ENCODE data around the gene UVRAG.

The UVRAG gene

GRCh38 chr11:75802913-75803820 lies 11.8 kb upstream of the UVRAG start:
- FAIRE-seq (peak; percentile 95), DNase-seq (ENCODE audit: insufficient read length, low spot score) (peak; percentile 73)

GRCh38 chr11:75809111-75809510 lies 5.9 kb upstream of the UVRAG start:
- FAIRE-seq (no peak), DNase-seq (ENCODE audit: insufficient read length, low spot score) (no peak)

- no peak for DNase-seq (ENCODE audit: insufficient read length, low spot score)
- FAIRE-seq = no peak
Measured at GRCh38 chr11:75809991-75810390, 5.0 kb upstream of the UVRAG start.

GRCh38 chr11:75810637-75811390 lies 4.2 kb upstream of the UVRAG start:
- no peak for DNase-seq (ENCODE audit: insufficient read length, low spot score)

GRCh38 chr11:75811485-75811884 lies 3.5 kb upstream of the UVRAG start:
- FAIRE-seq (no peak), DNase-seq (ENCODE audit: insufficient read length, low spot score) (no peak)

More at GRCh38 chr11:75810637-75811390, 4.2 kb upstream of the UVRAG start:
- peak; percentile 84 for FAIRE-seq

- DNase-seq (ENCODE audit: insufficient read length, low spot score) = no peak
- no peak for FAIRE-seq
Measured at GRCh38 chr11:75812542-75813040, 2.4 kb upstream of the UVRAG start.

- DNase-seq (ENCODE audit: insufficient read length, low spot score) (no peak), FAIRE-seq (no peak)
Measured at GRCh38 chr11:75813124-75813523, 1.9 kb upstream of the UVRAG start.

- DNase-seq (ENCODE audit: insufficient read length, low spot score) (no peak), FAIRE-seq (no peak)
Measured at GRCh38 chr11:75813622-75814039, 1.4 kb upstream of the UVRAG start.

GRCh38 chr11:75814363-75814676 lies 690 bp upstream of the UVRAG start:
- FAIRE-seq (no peak), DNase-seq (ENCODE audit: insufficient read length, low spot score) (no peak)

GRCh38 chr11:75815345-75816168 lies 547 bp downstream of the UVRAG start:
- FAIRE-seq = peak; percentile 51

GRCh38 chr11:75816561-75817239 lies 1.7 kb downstream of the UVRAG start:
- DNase-seq (ENCODE audit: insufficient read length, low spot score) = no peak
- FAIRE-seq = no peak

More at GRCh38 chr11:75815345-75816168, 547 bp downstream of the UVRAG start:
- no peak for DNase-seq (ENCODE audit: insufficient read length, low spot score)

- DNase-seq (ENCODE audit: insufficient read length, low spot score) (no peak), FAIRE-seq (no peak)
Measured at GRCh38 chr11:75820645-75821044, 5.6 kb downstream of the UVRAG start.

- FAIRE-seq (peak; percentile 14), DNase-seq (ENCODE audit: insufficient read length, low spot score) (no peak)
Measured at GRCh38 chr11:75821202-75821601, 6.2 kb downstream of the UVRAG start.

GRCh38 chr11:75822541-75822940 lies 7.5 kb downstream of the UVRAG start:
- DNase-seq (ENCODE audit: insufficient read length, low spot score) (no peak), FAIRE-seq (peak; percentile 11)

GRCh38 chr11:75823415-75823814 lies 8.4 kb downstream of the UVRAG start:
- FAIRE-seq = peak; percentile 87

GRCh38 chr11:75823946-75824345 lies 8.9 kb downstream of the UVRAG start:
- DNase-seq (ENCODE audit: insufficient read length, low spot score) (no peak), FAIRE-seq (no peak)

More at GRCh38 chr11:75823415-75823814, 8.4 kb downstream of the UVRAG start:
- no peak for DNase-seq (ENCODE audit: insufficient read length, low spot score)

GRCh38 chr11:75826461-75827230 lies 11.6 kb downstream of the UVRAG start:
- DNase-seq (ENCODE audit: insufficient read length, low spot score) (no peak), FAIRE-seq (no peak)

- FAIRE-seq (no peak), DNase-seq (ENCODE audit: insufficient read length, low spot score) (no peak)
Measured at GRCh38 chr11:75827562-75827961, 12.6 kb downstream of the UVRAG start.

GRCh38 chr11:75831915-75832502 lies 17.0 kb downstream of the UVRAG start:
- no peak for DNase-seq (ENCODE audit: insufficient read length, low spot score)
- FAIRE-seq = no peak

All from GM19239 (cell line).